IMR-90 (cell line): ENCODE measurements around the gene KLK10. TPM values are rescaled to one million over a fixed set of nuclear protein-coding genes. Genes with fewer than 3 reads are reported as not detected.

ENCODE experiments used
- ATAC-seq: fragments of 200-7000 bp; cut with Tn5 transposase; 2 replicates; pipeline ENCODE4 v1.9.1; 2020; ENCODE audit warnings: low read depth, mild to moderate bottlenecking, moderate library complexity
- BruUV-seq: library from RNA; stranded (reverse); fragments of 400-500 nt; replicated peaks from 2 replicates; lab custom pipeline; 2021; lab: Mats Ljungman, UMichigan
- CTCF ChIA-PET: fragments of 300-600 bp; formaldehyde crosslinking; extraction: SDS; loops from one replicate; lab custom pipeline; 2021; ENCODE audit warnings: antibody characterized with exemption; lab: Yijun Ruan, JAX
- POLR2A ChIA-PET: fragments of 300-600 bp; sonication (Branson Sonifier 250); formaldehyde crosslinking; loops from one replicate; lab custom pipeline; 2022; ENCODE audit warnings: antibody characterized with exemption; ENCODE audit not compliant: unreplicated experiment; lab: Charles Lee
- DNase-seq: peaks from one replicate; pipeline ENCODE4 v3.0.0; 2013
- H2AFZ ChIP-seq: replicated peaks from 2 replicates; pipeline ENCODE3; 2013; ENCODE audit warnings: low read length, mild to moderate bottlenecking; ENCODE audit not compliant: poor library complexity
- H2AK5ac ChIP-seq: 2 replicates; pipeline ENCODE4 v1.6.1; 2013; ENCODE audit warnings: low read depth, low read length, inconsistent platforms
- H2AK9ac ChIP-seq: replicated peaks from 2 replicates; pipeline ENCODE3; 2013; ENCODE audit warnings: mild to moderate bottlenecking, low read depth, low read length, moderate library complexity; ENCODE audit not compliant: poor library complexity
- H2BK120ac ChIP-seq: 2 replicates; pipeline ENCODE4 v1.6.1; 2013; ENCODE audit warnings: low read depth, low read length, inconsistent platforms
- H2BK15ac ChIP-seq: 3 replicates; pipeline ENCODE4 v1.6.1; 2013; ENCODE audit warnings: low read depth, low read length, inconsistent platforms
- H2BK20ac ChIP-seq: 2 replicates; pipeline ENCODE4 v1.6.1; 2013; ENCODE audit warnings: low read depth, mild to moderate bottlenecking, inconsistent platforms, low read length, moderate library complexity
- H2BK5ac ChIP-seq: 2 replicates; pipeline ENCODE4 v1.6.1; 2013; ENCODE audit warnings: mild to moderate bottlenecking, low read depth, low read length, inconsistent platforms; ENCODE audit not compliant: poor library complexity, severe bottlenecking
- H3K14ac ChIP-seq: replicated peaks from 2 replicates; pipeline ENCODE4 v1.6.1; 2013; ENCODE audit warnings: low read depth, low read length, inconsistent platforms
- H3K18ac ChIP-seq: 2 replicates; pipeline ENCODE4 v1.6.1; 2013; ENCODE audit warnings: low read depth, low read length, control low read depth
- H3K23ac ChIP-seq: 2 replicates; pipeline ENCODE4 v1.6.1; 2013; ENCODE audit warnings: low read depth, low read length, inconsistent platforms
- H3K27ac ChIP-seq: 2 replicates; pipeline ENCODE4 v1.5.1; 2013; ENCODE audit warnings: mild to moderate bottlenecking, control low read depth, low read length; ENCODE audit not compliant: insufficient read depth
- H3K27me3 ChIP-seq: 2 replicates; pipeline ENCODE4 v1.6.1; 2013; ENCODE audit warnings: low read length; ENCODE audit not compliant: control insufficient read depth, insufficient read depth
- H3K36me3 ChIP-seq: 2 replicates; pipeline ENCODE4 v1.6.1; 2013; ENCODE audit warnings: low read length, mixed read lengths; ENCODE audit not compliant: control insufficient read depth, insufficient read depth
- H3K4ac ChIP-seq: 2 replicates; pipeline ENCODE4 v1.6.1; 2013; ENCODE audit warnings: low read depth, low read length, inconsistent platforms
- H3K4me1 ChIP-seq: 2 replicates; pipeline ENCODE4 v1.6.1; 2013; ENCODE audit warnings: low read length, mixed read lengths; ENCODE audit not compliant: control insufficient read depth, insufficient read depth
- H3K4me2 ChIP-seq: 2 replicates; pipeline ENCODE4 v1.6.1; 2013; ENCODE audit warnings: low read depth, mild to moderate bottlenecking, control low read depth, low read length, moderate library complexity
- H3K4me3 ChIP-seq: 2 replicates; pipeline ENCODE4 v1.5.1; 2013; ENCODE audit warnings: low read depth, mild to moderate bottlenecking, control low read depth, low read length, moderate library complexity; ENCODE audit not compliant: insufficient read depth
- H3K56ac ChIP-seq: 2 replicates; pipeline ENCODE4 v1.6.1; 2013; ENCODE audit warnings: low read length, inconsistent platforms; ENCODE audit not compliant: insufficient read depth; ENCODE audit errors: extremely low read depth
- H3K79me1 ChIP-seq, 2 experiments: 2 replicates each; pipeline ENCODE4 v1.6.1; 2013; ENCODE audit warnings: low read length in 2 of 2, inconsistent platforms in 1 of 2, low read depth in 1 of 2
- H3K9ac ChIP-seq: 2 replicates; pipeline ENCODE4 v1.6.1; 2013; ENCODE audit warnings: low read depth, low read length, control low read depth
- H3K9me1 ChIP-seq: 2 replicates; pipeline ENCODE4 v1.6.1; 2013; ENCODE audit warnings: low read length, inconsistent platforms; ENCODE audit not compliant: insufficient read depth
- H3K9me3 ChIP-seq: 2 replicates; pipeline ENCODE4 v1.6.1; 2013; ENCODE audit warnings: low read length; ENCODE audit not compliant: control insufficient read depth, insufficient read depth
- H4K20me1 ChIP-seq: 2 replicates; pipeline ENCODE4 v1.6.1; 2013; ENCODE audit warnings: low read length, inconsistent platforms; ENCODE audit not compliant: insufficient read depth
- H4K5ac ChIP-seq: 2 replicates; pipeline ENCODE4 v1.6.1; 2013; ENCODE audit warnings: mild to moderate bottlenecking, low read depth, low read length, control low read depth
- H4K8ac ChIP-seq, 2 experiments: 2 replicates each; pipeline ENCODE4 v1.6.1; 2013; ENCODE audit warnings: low read depth in 2 of 2, low read length in 2 of 2, control low read depth in 1 of 2, inconsistent platforms in 1 of 2
- H4K91ac ChIP-seq: 2 replicates; pipeline ENCODE4 v1.6.1; 2013; ENCODE audit warnings: low read depth, low read length, inconsistent platforms; ENCODE audit not compliant: insufficient read depth
- BHLHE40 ChIP-seq: fragments of 150-350 bp; IDR thresholded peaks from 2 replicates; pipeline ENCODE4 v1.6.1; 2016; ENCODE audit warnings: mild to moderate bottlenecking, low read depth, low read length
- CEBPB ChIP-seq: IDR thresholded peaks from 2 replicates; pipeline ENCODE4 v1.6.1; 2012; ENCODE audit warnings: low read depth, low read length, improper control_type of control experiment
- CHD1 ChIP-seq: IDR thresholded peaks from 2 replicates; pipeline ENCODE4 v1.6.1; 2012; ENCODE audit warnings: low read depth, low read length, improper control_type of control experiment
- ELK1 ChIP-seq: fragments of 150-350 bp; IDR thresholded peaks from 2 replicates; pipeline ENCODE4 v1.6.1; 2016; ENCODE audit warnings: low read depth, mild to moderate bottlenecking, low read length, moderate library complexity, borderline replicate concordance
- FOS ChIP-seq: fragments of 150-350 bp; IDR thresholded peaks from 2 replicates; pipeline ENCODE4 v1.6.1; 2016; ENCODE audit warnings: low read depth, low read length
- MAFK ChIP-seq: IDR thresholded peaks from 2 replicates; pipeline ENCODE4 v1.6.1; 2012; ENCODE audit warnings: low read depth, low read length, improper control_type of control experiment
- MAZ ChIP-seq: IDR thresholded peaks from 2 replicates; pipeline ENCODE4 v1.6.1; 2012; ENCODE audit warnings: low read depth, mild to moderate bottlenecking, low read length, improper control_type of control experiment, moderate library complexity, borderline replicate concordance
- MXI1 ChIP-seq: IDR thresholded peaks from 2 replicates; pipeline ENCODE4 v1.6.1; 2012; ENCODE audit warnings: low read depth, mild to moderate bottlenecking, low read length, moderate library complexity, borderline replicate concordance
- NFE2L2 ChIP-seq: fragments of 150-350 bp; IDR thresholded peaks from 2 replicates; pipeline ENCODE4 v1.6.1; 2016; ENCODE audit warnings: low read depth, mild to moderate bottlenecking, low read length
- POLR2A ChIP-seq: IDR thresholded peaks from 2 replicates; pipeline ENCODE4 v1.6.1; 2012; ENCODE audit warnings: mild to moderate bottlenecking, low read depth, low read length
- RAD21 ChIP-seq: IDR thresholded peaks from 2 replicates; pipeline ENCODE4 v1.6.1; 2012; ENCODE audit warnings: low read length, improper control_type of control experiment
- RCOR1 ChIP-seq: IDR thresholded peaks from 2 replicates; pipeline ENCODE4 v1.6.1; 2012; ENCODE audit warnings: mild to moderate bottlenecking, low read length, improper control_type of control experiment; ENCODE audit not compliant: insufficient replicate concordance
- RFX5 ChIP-seq: IDR thresholded peaks from 2 replicates; pipeline ENCODE4 v1.8.0; 2012; ENCODE audit warnings: low read depth, mild to moderate bottlenecking, low read length, moderate library complexity
- SMC3 ChIP-seq: fragments of 150-350 bp; IDR thresholded peaks from 2 replicates; pipeline ENCODE4 v1.6.1; 2016; ENCODE audit warnings: low read depth, mild to moderate bottlenecking, antibody characterized with exemption, low read length, moderate library complexity
- WGBS, 2 experiments: methylation state at CpG; one replicate each; pipeline versions ENCODE4 v1.1.5 to v1.1.7; 2013; ENCODE audit warnings: missing lambda C conversion rate in 2 of 2; ENCODE audit not compliant: insufficient read length in 1 of 2; ENCODE audit errors: extremely low coverage in 2 of 2; 5-methylcytosine and 5-hydroxymethylcytosine counted together
- dilution Hi-C: fragments of 300-500 bp; cut with HindIII; formaldehyde crosslinking; loops from one replicate; pipeline ENCODE4 v1.14.3; 2018; ENCODE audit warnings: low sequenced_read_pairs; ENCODE audit not compliant: unreplicated experiment
- in situ Hi-C: fragments of 300-500 bp; cut with MboI; formaldehyde crosslinking; loops from 3 replicates; pipeline ENCODE4 v1.14.3; 2019; ENCODE audit warnings: low sequenced_read_pairs, inconsistent platforms, mixed read lengths
- intact Hi-C: fragments of 100-400 bp; cut with micrococcal nuclease; formaldehyde crosslinking; loops from 2 replicates; pipeline ENCODE4 v1.10.0; 2022
- polyA plus RNA-seq, 3 experiments: library from polyadenylated mRNA; depleted of rRNA; stranded (reverse); fragments of >200 nt; gene quantifications; 2 replicates each; pipeline ENCODE4 v1.2.3, GENCODE V29; 2012; ENCODE audit warnings: low replicate concordance in 1 of 3
- total RNA-seq: library from RNA; depleted of rRNA; stranded (reverse); fragments of >200 nt; gene quantifications from 2 replicates; pipeline ENCODE4 v1.2.3, GENCODE V29; 2012
- TF ChIP-seq, protein P1 (sequence below): fragments of 150-350 bp; IDR thresholded peaks from 2 replicates; pipeline ENCODE4 v1.6.1; 2017; ENCODE audit warnings: mild to moderate bottlenecking, antibody characterized with exemption, low read length, low read depth
- TF ChIP-seq, protein P2 (sequence below): conservative IDR thresholded peaks from 2 replicates; pipeline ENCODE4 v1.5.1; 2012; ENCODE audit warnings: mild to moderate bottlenecking, low read depth, low read length, improper control_type of control experiment

The KLK10 gene
- total and polyA plus RNA-seq, 2 of the 4 experiments (the other 2 are of a cell fraction), result not detected

DNA sequence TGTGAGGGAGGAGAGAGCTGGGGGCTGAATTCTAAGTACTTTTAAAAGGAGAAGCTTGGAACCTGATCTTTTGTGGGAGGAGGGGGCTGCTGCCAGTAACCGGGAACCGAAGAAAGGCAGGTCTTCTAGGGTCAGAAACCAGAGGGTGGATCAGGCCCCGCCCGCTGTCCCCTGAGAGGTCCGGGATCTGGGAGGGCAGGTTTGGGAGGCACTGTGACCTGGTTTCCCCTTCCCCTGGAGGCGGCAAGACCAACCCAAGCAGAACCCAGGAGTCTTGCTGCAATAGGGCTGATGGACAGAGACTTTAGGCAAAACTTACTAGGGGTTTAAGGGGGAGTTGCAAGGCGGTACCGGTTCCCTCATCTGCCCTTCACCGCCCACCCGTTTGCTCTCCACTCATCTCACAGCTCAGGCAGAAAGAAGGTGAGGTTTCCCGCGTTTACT is 17.4 kb downstream of the KLK10 start:
- Histone ChIP-seq H3K36me3 (no peaks in the 10 kb centered on the region), H3K23ac (no peak overlapping the region), H3K27ac (no peak overlapping the region), H2AK5ac (no peak overlapping the region), H2BK20ac (no peak overlapping the region), H3K9me3 (peaks cover 14% of the 10 kb centered on the region), H3K79me1 (no peaks in the 10 kb centered on the region), H3K14ac (no peak overlapping the region), H4K91ac (no peak overlapping the region), H3K4me1 (no peaks in the 10 kb centered on the region), H2BK15ac (no peak overlapping the region), H3K4me3 (no peak overlapping the region), H4K8ac (no peak overlapping the region), H3K18ac (no peak overlapping the region), H3K27me3 (no peaks in the 10 kb centered on the region), H3K9ac (no peak overlapping the region), H2BK120ac (no peak overlapping the region), H3K4ac (no peak overlapping the region), H2BK5ac (no peak overlapping the region), H2AK9ac (no peak overlapping the region), H2AFZ (no peak overlapping the region), H4K5ac (no peak overlapping the region), H4K20me1 (no peaks in the 10 kb centered on the region; the same call in 1 of the 2 replicates), H3K4me2 (no peak overlapping the region), H3K9me1 (no peaks in the 10 kb centered on the region), H3K56ac (no peak overlapping the region)
- in situ Hi-C loops (no loop called here), intact Hi-C loops (no loop called here), dilution Hi-C loops (no loop called here)
- POLR2A ChIA-PET, result no interaction called here
- CTCF ChIA-PET, result no interaction called here
- ATAC-seq (no peak), DNase-seq (no peak)
- WGBS, 2 experiments, result 18% methylated on average over 2 of the region's 12 CpGs; no CpG with 5 or more reads in 1 of the 2 experiments
- no TSS peak for BruUV-seq
- TF ChIP-seq BHLHE40 (no peak), CHD1 (no peak), ELK1 (no peak), RAD21 (no peak), POLR2A (no peak), CEBPB (no peak), MAFK (no peak), RCOR1 (no peak), FOS (no peak), NFE2L2 (no peak), MAZ (no peak), MXI1 (no peak), SMC3 (no peak), RFX5 (no peak)
- TF ChIP-seq, protein P1, sequence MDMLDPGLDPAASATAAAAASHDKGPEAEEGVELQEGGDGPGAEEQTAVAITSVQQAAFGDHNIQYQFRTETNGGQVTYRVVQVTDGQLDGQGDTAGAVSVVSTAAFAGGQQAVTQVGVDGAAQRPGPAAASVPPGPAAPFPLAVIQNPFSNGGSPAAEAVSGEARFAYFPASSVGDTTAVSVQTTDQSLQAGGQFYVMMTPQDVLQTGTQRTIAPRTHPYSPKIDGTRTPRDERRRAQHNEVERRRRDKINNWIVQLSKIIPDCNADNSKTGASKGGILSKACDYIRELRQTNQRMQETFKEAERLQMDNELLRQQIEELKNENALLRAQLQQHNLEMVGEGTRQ, result no peak
- TF ChIP-seq, protein P2, sequence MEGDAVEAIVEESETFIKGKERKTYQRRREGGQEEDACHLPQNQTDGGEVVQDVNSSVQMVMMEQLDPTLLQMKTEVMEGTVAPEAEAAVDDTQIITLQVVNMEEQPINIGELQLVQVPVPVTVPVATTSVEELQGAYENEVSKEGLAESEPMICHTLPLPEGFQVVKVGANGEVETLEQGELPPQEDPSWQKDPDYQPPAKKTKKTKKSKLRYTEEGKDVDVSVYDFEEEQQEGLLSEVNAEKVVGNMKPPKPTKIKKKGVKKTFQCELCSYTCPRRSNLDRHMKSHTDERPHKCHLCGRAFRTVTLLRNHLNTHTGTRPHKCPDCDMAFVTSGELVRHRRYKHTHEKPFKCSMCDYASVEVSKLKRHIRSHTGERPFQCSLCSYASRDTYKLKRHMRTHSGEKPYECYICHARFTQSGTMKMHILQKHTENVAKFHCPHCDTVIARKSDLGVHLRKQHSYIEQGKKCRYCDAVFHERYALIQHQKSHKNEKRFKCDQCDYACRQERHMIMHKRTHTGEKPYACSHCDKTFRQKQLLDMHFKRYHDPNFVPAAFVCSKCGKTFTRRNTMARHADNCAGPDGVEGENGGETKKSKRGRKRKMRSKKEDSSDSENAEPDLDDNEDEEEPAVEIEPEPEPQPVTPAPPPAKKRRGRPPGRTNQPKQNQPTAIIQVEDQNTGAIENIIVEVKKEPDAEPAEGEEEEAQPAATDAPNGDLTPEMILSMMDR, result no peak
